Measurements from ENCODE around the gene GNAO1.
"Not testable (repeated sequence)": the region's sequence is repeated elsewhere in the genome, so short reads cannot be mapped to it uniquely, and the experiment has no call there.

- TF ChIP-seq CTCF, POLR2A (IDR thresholded peaks at IDR 0.05): not testable (repeated sequence)
Observed at GRCh38 chr16:56396724-56397123, 205.4 kb downstream of the GNAO1 start.
